Activated naive CD4-positive, alpha-beta T cell (primary cell): ENCODE data around the gene ZBED1.

Experiments used
- DNase-seq, 4 experiments: peaks; one replicate each; lab custom pipeline; 2025; lab: John Stamatoyannopoulos, UW

The ZBED1 gene

GRCh38 chrX:2452799-2453198 lies 48.0 kb downstream of the ZBED1 start:
- DNase-seq = no peak

GRCh38 chrX:2452317-2452784 lies 48.4 kb downstream of the ZBED1 start:
- no peak for DNase-seq

- no peak for DNase-seq
These were observed 49.1 kb downstream of the ZBED1 start for GRCh38 chrX:2451501-2452316.

GRCh38 chrX:2450681-2451080 lies 50.1 kb downstream of the ZBED1 start:
- no peak for DNase-seq

GRCh38 chrX:2449135-2449886 lies 51.5 kb downstream of the ZBED1 start:
- no peak for DNase-seq

GRCh38 chrX:2447484-2447883 lies 53.3 kb downstream of the ZBED1 start:
- no peak for DNase-seq

- no peak for DNase-seq
These were observed 54.0 kb downstream of the ZBED1 start for GRCh38 chrX:2446815-2447214.

- DNase-seq = no peak
These were observed 54.8 kb downstream of the ZBED1 start for GRCh38 chrX:2445662-2446623.

- no peak for DNase-seq
These were observed 58.1 kb downstream of the ZBED1 start for GRCh38 chrX:2442694-2443093.

- no peak for DNase-seq
These were observed 59.3 kb downstream of the ZBED1 start for GRCh38 chrX:2441466-2441865.

GRCh38 chrX:2439613-2440012 lies 61.2 kb downstream of the ZBED1 start:
- no peak for DNase-seq
